KOPT-K1 (cell line): Measurements from ENCODE around the gene EME1.

Experiments used
- H3K27ac ChIP-seq: fragments of 200-600 bp; sonication (generic); 2 replicates; pipeline ENCODE4 v1.5.1; 2016; ENCODE audit warnings: antibody characterized with exemption, mild to moderate bottlenecking, low read depth, low read length; ENCODE audit not compliant: poor library complexity, severe bottlenecking
- H3K36me3 ChIP-seq: fragments of 200-600 bp; sonication (generic); 2 replicates; pipeline ENCODE4 v1.5.1; 2017; ENCODE audit warnings: antibody characterized with exemption, mild to moderate bottlenecking, low read length, moderate library complexity; ENCODE audit not compliant: insufficient read depth
- H3K9me3 ChIP-seq: fragments of 200-600 bp; sonication (generic); 2 replicates; pipeline ENCODE4 v1.5.1; 2017; ENCODE audit warnings: antibody characterized with exemption, low read length, mild to moderate bottlenecking; ENCODE audit not compliant: insufficient read depth, poor library complexity, severe bottlenecking

EME1 gene

GRCh38 chr17:50345432-50346312, 27.4 kb upstream of the EME1 start, which contains the start of gene XYLT2:
Gene XYLT2 (plus strand): TSS chr17:50346126. CDS start chr17:50346141, 15 bp downstream.
- Histone ChIP-seq H3K9me3 (peaks cover 7% of the 10 kb centered on the region), H3K27ac (peak within 1 kb of the TSS; percentile 56), H3K36me3 (no peaks in the 10 kb centered on the region)

DNA sequence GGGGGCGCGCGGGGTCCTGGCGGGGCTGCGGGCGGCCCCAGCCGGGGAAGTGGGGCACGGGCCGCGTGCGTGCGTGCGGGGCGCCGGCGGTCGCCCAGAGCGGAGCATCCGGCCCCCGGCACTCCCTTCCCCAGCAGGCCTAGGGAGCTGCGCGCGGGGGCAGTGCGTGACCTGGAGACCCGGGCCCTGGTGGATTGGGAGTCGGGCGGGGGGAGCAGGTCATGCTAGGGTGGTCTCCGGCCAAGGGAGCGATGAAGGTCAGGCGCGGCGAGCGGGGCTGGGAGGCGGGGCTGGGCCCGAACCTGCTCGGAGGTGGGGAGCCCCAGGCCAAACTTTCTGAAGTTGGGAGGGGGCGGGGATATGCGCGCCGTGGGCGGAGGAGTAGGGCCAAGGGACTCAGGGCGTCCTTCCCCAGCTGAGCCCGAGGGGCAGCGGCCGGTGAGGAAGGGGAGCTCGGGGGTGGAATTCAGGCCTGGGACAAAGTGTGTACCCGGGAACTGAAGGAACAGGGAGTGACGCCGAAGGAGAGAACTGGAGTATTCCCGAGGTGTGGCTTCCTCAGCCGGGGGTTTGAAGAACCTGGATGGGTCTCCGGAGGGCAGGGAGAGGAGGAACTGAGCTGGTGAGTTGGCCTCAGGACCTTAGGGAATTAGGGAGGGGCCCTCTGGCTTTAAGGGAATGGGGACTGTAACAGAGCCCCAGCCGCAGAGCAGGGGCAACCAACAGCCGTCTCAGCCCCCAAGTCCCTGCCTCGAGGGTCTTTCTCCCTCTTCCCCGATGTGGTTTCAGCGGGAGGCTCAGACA, 26.5 kb upstream of the EME1 start:
- Histone ChIP-seq H3K27ac (peak overlapping the region; percentile 56), H3K36me3 (no peaks in the 10 kb centered on the region)

DNA sequence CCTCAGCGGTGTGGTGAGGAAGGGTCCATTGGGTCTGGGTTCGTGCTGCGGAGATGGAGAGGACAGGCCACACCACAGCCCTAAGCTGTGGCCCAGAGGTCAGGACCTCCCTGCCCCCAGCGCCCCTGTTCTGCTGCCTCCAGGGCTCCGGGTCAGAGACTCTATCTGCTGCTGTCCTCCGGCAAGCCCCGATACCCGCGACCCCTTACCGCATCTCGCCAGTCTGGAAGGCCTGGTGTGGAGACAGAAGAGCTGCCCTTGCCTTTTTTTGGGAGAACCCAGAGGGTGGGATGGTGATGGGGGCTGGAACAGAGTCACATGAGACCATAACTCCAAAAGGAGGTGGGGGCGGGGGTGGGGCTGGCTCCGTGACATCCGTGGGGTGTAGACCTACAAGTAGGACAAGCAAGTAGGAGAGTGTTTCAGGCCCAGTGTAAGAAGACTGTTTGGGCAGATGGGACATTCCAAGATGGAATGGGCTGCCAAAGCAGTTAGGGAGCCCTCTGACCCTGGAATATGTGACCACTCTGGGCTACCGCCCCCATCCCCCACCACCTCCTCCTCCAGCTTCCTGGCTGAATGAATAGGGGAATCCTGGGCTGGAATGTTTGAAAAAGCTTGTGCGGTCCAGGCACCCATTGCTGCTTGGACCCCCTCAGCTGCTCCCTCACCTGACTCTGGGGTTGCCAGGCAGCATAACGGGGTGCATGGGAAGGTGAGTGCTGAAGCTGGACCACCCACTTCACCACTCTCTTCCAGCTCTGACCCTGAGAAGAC, 25.7 kb upstream of the EME1 start:
- no peaks in the 10 kb centered on the region for H3K9me3 ChIP-seq
- H3K36me3 ChIP-seq = peaks cover 2% of the 10 kb centered on the region; the same call in 1 of the 2 replicates
- peak overlapping the region; percentile 56 for H3K27ac ChIP-seq

More for the DNA sequence above, 26.5 kb upstream of the EME1 start:
- H3K9me3 ChIP-seq = peaks cover 6% of the 10 kb centered on the region

DNA sequence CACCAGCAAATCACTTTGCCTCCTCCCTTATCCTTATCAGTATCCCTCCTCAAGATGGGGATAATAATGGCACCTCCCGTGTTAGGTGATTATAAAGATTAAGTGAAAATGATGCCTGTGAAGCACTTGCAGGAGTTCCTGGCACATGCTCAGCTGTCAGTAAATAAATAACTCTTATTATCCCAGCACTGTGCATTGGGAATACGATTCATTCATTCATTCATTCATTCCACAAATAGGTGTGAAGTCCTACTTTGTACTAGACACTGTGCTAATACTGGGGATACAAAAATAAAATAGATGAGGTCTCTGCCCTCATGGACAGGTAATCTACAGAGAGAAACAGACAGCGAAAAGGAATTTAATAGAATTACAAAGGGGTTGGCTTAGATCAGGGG, 25.1 kb upstream of the EME1 start:
- Histone ChIP-seq H3K27ac (no peak overlapping the region), H3K36me3 (peaks cover 8% of the 10 kb centered on the region; the same call in 1 of the 2 replicates)

GRCh38 chr17:50348522-50349242, 24.3 kb upstream of the EME1 start:
- Histone ChIP-seq H3K27ac (no peak overlapping the region), H3K9me3 (no peaks in the 10 kb centered on the region), H3K36me3 (peaks cover 15% of the 10 kb centered on the region)

More for the DNA sequence above, 25.1 kb upstream of the EME1 start:
- H3K9me3 ChIP-seq = no peaks in the 10 kb centered on the region

DNA sequence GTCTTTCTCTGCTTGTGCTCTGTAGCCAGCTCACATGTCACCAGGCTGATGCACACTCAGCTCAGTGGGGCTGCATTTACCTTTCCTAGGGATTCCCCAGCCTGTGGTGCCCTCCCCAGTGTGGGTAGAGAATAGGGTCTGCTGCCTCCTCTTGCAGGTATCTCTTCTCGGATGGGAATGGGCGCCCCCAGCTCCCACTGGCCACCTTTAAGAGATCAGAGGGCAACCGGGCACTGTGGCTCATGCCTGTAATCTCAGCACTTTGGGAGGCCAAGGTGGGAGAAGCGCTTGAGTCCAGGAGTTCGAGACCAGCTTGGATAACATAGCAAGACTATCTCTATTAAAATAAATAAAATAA, 23.8 kb upstream of the EME1 start:
- Histone ChIP-seq H3K36me3 (peaks cover 21% of the 10 kb centered on the region), H3K9me3 (no peaks in the 10 kb centered on the region), H3K27ac (no peak overlapping the region)

GRCh38 chr17:50350733-50351132, 22.3 kb upstream of the EME1 start:
- Histone ChIP-seq H3K36me3 (peaks cover 36% of the 10 kb centered on the region), H3K9me3 (no peaks in the 10 kb centered on the region), H3K27ac (no peak overlapping the region)

DNA sequence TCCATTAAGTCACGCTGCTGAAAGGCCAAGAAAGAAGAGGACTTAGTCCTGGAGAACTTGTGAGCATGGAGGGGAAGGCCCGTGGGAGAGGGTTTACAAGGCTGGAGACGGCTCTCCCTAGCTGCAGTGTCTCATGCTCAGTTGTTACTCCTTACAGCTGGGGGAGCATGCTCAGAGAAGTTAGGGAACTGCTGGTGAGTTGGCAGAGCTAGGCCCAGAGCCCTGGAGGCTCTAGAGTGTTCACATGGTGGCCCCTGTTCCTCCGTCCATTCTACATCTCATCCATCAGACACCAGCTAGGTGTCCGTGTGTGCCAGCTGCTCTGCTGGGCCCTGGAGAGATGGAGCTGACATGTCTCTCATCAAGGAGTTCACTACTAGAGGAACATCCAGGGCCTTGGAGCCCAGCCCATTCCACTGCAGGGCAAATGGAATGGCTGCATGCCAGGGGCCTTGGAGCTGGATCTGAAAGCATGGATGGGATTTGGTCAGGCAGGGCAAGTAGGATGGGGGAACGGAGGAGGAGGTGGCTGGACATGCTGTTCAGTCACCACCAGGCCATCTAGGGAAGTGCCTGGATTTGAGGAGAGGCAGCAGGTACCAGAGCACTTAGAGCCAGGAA, 20.8 kb upstream of the EME1 start:
- H3K27ac ChIP-seq = no peak overlapping the region
- H3K9me3 ChIP-seq = no peaks in the 10 kb centered on the region
- peaks cover 50% of the 10 kb centered on the region for H3K36me3 ChIP-seq

- Histone ChIP-seq H3K27ac (no peak overlapping the region), H3K36me3 (peaks cover 58% of the 10 kb centered on the region), H3K9me3 (no peaks in the 10 kb centered on the region)
These were observed 20.1 kb upstream of the EME1 start for GRCh38 chr17:50352693-50353599.

DNA sequence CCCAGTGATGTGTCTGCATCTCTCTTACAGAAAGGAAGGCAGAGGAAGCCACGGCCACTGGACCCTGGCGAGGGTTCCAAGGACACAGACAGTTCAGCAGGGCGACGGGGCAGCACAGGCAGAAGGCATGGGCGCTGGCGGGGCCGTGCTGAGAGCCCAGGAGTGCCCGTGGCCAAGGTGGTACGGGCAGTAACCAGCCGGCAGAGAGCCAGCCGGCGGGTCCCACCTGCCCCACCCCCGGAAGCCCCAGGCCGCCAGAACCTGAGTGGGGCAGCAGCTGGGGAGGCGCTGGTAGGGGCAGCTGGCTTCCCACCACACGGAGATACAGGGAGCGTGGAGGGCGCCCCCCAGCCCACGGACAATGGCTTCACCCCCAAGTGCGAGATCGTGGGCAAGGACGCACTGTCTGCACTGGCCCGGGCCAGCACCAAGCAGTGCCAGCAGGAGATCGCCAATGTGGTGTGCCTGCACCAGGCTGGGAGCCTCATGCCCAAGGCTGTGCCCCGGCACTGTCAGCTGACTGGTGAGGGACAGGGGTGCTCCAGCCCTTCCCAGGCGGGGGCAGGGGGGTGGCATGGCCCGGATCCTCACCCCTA, 19.3 kb upstream of the EME1 start:
- H3K36me3 ChIP-seq = peaks cover 66% of the 10 kb centered on the region
- H3K27ac ChIP-seq = no peak overlapping the region
- H3K9me3 ChIP-seq = no peaks in the 10 kb centered on the region

DNA sequence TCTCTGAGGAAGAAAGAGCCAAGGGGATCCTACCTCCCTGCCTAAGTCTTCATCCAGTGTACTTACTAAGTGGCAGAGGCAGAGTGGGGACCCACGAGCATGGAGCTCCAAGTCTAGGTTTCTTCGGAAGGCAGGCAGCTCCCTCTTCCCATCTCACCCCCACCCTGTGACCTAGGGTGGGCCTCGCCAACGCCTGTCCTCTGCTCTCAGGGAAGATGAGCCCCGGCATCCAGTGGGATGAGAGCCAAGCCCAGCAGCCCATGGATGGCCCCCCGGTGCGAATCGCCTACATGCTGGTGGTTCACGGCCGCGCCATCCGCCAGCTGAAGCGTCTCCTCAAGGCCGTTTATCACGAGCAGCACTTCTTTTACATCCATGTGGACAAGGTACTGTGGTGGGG, 18.8 kb upstream of the EME1 start:
- H3K9me3 ChIP-seq = no peaks in the 10 kb centered on the region
- H3K36me3 ChIP-seq = peaks cover 71% of the 10 kb centered on the region
- no peak overlapping the region for H3K27ac ChIP-seq

DNA sequence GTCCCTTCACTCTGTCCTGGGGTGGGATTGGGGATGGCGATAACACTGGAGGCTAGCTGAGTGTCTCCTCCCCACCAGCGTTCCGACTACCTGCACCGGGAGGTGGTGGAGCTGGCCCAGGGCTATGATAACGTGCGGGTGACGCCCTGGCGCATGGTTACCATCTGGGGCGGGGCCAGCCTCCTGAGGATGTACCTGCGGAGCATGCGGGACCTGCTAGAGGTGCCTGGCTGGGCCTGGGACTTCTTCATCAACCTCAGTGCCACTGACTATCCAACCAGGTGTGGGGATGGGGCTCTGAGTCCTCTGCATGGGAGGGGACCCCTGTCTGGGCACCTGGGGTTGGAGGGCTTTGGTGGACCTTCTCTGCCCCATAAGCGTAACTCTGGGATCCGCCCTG, 18.3 kb upstream of the EME1 start:
- no peak overlapping the region for H3K27ac ChIP-seq
- H3K36me3 ChIP-seq = peaks cover 76% of the 10 kb centered on the region
- H3K9me3 ChIP-seq = no peaks in the 10 kb centered on the region

- H3K9me3 ChIP-seq = no peaks in the 10 kb centered on the region
- peaks cover 82% of the 10 kb centered on the region for H3K36me3 ChIP-seq
- no peak overlapping the region for H3K27ac ChIP-seq
These were observed 17.7 kb upstream of the EME1 start for GRCh38 chr17:50355336-50355700.
